Thyroid gland (tissue), 4 donors: Measurements from ENCODE around the gene UCN. TPM values are rescaled to one million over a fixed set of nuclear protein-coding genes. Genes with fewer than 3 reads are reported as not detected.

Experiments
- DNase-seq, 2 donors: peaks; one replicate each; pipeline ENCODE4 v3.0.0-alpha.2; 2019
- H3K27ac ChIP-seq, 3 donors: fragments of 200-600 bp; sonication (generic); 1 replicate in 2 of 3; 2 replicates in 1 of 3; pipeline ENCODE4 v1.5.1; 2016 to 2019; ENCODE audit warnings: mild to moderate bottlenecking in 1 of 3, moderate library complexity in 1 of 3
- H3K27me3 ChIP-seq: fragments of 200-600 bp; sonication (generic); one replicate; pipeline ENCODE4 v1.5.1; 2019
- H3K36me3 ChIP-seq, 2 donors: fragments of 200-600 bp; sonication (generic); one replicate each; pipeline ENCODE4 v1.5.1; 2016 to 2019
- H3K4me1 ChIP-seq, 2 donors: fragments of 200-600 bp; sonication (generic); one replicate each; pipeline ENCODE4 v1.5.1; 2017 to 2019
- H3K4me3 ChIP-seq, 3 donors: fragments of 200-600 bp; sonication (generic); replicated peaks in 1 of 3; 1 replicate in 2 of 3; 2 replicates in 1 of 3; pipeline ENCODE4 v1.5.1; 2016; ENCODE audit warnings: mild to moderate bottlenecking in 1 of 3
- H3K9me3 ChIP-seq: fragments of 200-600 bp; sonication (generic); one replicate; pipeline ENCODE4 v1.5.1; 2017
- POLR2A ChIP-seq, 2 donors: fragments of 450-650 bp; IDR thresholded peaks; one replicate each; pipeline ENCODE4 v1.6.1; 2017; ENCODE audit warnings: antibody characterized with exemption in 2 of 2, mild to moderate bottlenecking in 2 of 2, moderate library complexity in 1 of 2
- WGBS, 2 donors: methylation state at CpG; one replicate each; pipeline ENCODE4 v1.1.5; 2017; 5-methylcytosine and 5-hydroxymethylcytosine counted together
- intact Hi-C: fragments of 100-400 bp; cut with DNase I; formaldehyde crosslinking; loops from one replicate; pipeline ENCODE4 v1.15.1; 2023
- total RNA-seq, 4 donors: library from RNA; depleted of rRNA; stranded (reverse); fragments of >200 nt; gene quantifications; one replicate each; pipeline ENCODE4 v1.2.3, GENCODE V29; 2016
- TF ChIP-seq, protein P1 (sequence below), 6 experiments: fragments of 200-600 bp in 3 of 6; fragments of 450-650 bp in 3 of 6; sonication (generic) in 3 of 6; IDR thresholded peaks; one replicate each; pipeline ENCODE4 v1.5.1; 2016 to 2019; ENCODE audit warnings: antibody characterized with exemption in 6 of 6, mild to moderate bottlenecking in 2 of 6, inconsistent platforms in 1 of 6, moderate library complexity in 1 of 6

The UCN gene
- total RNA-seq, 4 donors from 2014 or later: 1.1 to 2.5 (median 2.0) TPM

DNA sequence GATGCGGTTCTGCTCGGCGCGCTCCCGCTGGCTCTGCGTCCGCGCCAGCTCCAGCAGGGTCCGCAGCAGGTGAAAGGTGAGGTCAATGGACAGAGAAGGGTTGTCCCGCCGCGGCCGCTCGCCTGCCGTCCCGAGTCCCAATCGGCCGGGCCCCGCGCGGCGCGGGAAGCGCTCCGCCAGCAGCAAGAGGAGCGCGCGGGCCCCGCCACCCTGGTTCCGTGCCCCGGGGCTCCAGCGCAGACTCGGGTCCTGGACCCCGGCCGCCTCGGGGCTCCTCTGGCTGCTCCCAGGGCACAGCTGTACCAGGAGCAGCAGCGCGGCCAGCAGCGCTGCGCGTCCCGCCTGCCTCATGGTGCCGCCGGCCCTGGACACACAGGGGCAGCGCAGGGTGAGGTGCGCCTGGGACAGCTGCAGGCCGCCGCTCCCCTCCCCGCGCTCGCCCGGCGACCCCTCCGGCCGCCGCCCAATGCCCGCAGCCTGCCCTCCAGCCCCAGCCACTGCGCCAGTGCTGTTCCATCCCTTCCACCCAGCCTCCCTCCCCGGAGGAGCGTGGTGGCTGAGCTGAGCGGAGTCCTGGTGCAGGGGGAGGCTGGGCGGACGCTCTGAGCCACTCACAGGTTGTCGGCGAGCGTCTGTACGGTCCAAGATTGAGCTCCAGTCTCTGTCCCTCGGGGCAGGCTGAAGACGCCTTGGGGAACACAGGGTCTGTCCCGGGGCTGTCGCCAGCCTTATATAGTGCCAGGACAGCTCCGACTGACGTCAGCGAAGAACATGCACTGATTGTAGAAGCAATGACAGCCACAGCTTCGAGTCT lies 493 bp downstream of the UCN start:
- no peak overlapping the region for H3K4me3 ChIP-seq
- no peak for DNase-seq
- H3K27me3 ChIP-seq: peaks cover 18% of the 10 kb centered on the region
- TF ChIP-seq POLR2A (IDR thresholded peaks at IDR 0.05): no peak
- TF ChIP-seq, protein P1, sequence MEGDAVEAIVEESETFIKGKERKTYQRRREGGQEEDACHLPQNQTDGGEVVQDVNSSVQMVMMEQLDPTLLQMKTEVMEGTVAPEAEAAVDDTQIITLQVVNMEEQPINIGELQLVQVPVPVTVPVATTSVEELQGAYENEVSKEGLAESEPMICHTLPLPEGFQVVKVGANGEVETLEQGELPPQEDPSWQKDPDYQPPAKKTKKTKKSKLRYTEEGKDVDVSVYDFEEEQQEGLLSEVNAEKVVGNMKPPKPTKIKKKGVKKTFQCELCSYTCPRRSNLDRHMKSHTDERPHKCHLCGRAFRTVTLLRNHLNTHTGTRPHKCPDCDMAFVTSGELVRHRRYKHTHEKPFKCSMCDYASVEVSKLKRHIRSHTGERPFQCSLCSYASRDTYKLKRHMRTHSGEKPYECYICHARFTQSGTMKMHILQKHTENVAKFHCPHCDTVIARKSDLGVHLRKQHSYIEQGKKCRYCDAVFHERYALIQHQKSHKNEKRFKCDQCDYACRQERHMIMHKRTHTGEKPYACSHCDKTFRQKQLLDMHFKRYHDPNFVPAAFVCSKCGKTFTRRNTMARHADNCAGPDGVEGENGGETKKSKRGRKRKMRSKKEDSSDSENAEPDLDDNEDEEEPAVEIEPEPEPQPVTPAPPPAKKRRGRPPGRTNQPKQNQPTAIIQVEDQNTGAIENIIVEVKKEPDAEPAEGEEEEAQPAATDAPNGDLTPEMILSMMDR (IDR thresholded peaks at IDR 0.05): no peak
- no peak overlapping the region for H3K27ac ChIP-seq
- 8 to 10% methylated on average over 24 to 25 of the region's 75 CpGs for WGBS, 2 donors
- intact Hi-C loops: loop anchor here (10.0 kb wide), 1 partner anchor 213 kb away; no protein-coding TSS in a partner anchor
- no peaks in the 10 kb centered on the region for H3K36me3 ChIP-seq
- no peaks in the 10 kb centered on the region for H3K9me3 ChIP-seq
- H3K4me1 ChIP-seq: peaks cover 6 to 27% of the 10 kb centered on the region in 2 donors

DNA sequence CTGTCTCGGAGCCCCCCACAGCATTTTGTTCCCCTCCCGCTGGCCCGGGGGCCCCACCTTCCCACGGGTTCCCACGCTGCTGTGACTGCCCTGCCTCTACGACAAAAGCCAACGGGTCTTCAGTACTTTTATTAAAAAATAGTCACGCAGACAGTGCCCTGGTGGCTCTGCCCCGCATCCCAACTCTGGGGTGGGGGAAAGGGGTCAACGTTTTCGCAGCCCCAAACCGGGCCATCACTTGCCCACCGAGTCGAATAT lies 1.0 kb downstream of the UCN start:
- no peaks in the 10 kb centered on the region for H3K9me3 ChIP-seq
- peaks cover 6 to 27% of the 10 kb centered on the region in 2 donors for H3K4me1 ChIP-seq
- peaks cover 18% of the 10 kb centered on the region for H3K27me3 ChIP-seq
- no peak for TF ChIP-seq POLR2A (IDR thresholded peaks at IDR 0.05)
- TF ChIP-seq, protein P1 (IDR thresholded peaks at IDR 0.05): no peak
- H3K27ac ChIP-seq: no peak overlapping the region
- H3K4me3 ChIP-seq: no peak overlapping the region
- 13% methylated on average over 7 of the region's 14 CpGs; no CpG with 5 or more reads in 1 of the 2 donors for WGBS, 2 donors
- no peak for DNase-seq
- intact Hi-C loops: loop anchor here (10.0 kb wide), 1 partner anchor 212 kb away; no protein-coding TSS in a partner anchor
- H3K36me3 ChIP-seq: no peaks in the 10 kb centered on the region

DNA sequence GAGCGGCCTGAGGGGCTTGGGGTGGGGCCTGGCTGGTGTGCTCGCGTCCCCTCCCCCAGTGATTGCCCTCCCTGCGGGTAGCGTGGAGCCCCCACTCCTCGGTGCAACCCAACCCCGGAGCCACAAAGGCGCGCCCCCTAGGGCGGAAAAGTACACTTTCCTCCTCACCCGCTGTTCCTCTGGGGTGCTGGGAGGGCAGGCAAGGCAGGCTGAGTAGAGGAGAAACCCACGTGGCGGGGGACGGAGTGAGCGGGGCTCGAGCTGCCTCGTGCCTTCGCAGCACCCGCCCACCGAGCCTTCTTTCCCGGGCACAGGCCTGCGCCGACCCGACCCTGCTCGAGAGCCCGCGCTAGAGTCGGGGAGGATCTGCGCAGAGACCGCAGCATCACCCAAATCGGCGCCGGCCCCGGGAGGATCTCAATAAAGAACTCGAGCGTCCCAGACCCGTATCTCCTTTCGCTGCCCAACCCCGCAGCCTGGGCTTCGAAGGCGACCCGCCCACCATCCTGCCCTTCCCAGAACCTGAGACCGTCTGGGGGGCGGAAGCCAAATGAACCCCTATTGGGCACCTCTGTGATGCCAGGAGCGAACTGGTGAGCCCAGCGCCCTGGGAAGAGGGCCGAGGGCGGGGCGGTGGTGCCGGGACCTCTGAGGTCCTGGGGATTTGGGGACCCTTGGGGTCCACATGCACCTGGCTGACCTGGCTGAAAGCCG lies 1.5 kb downstream of the UCN start:
- Histone ChIP-seq H3K4me1 (peaks cover 6 to 27% of the 10 kb centered on the region in 2 donors), H3K27me3 (peaks cover 18% of the 10 kb centered on the region), H3K9me3 (no peaks in the 10 kb centered on the region), H3K36me3 (no peaks in the 10 kb centered on the region), H3K27ac (no peak overlapping the region), H3K4me3 (no peak overlapping the region)
- TF ChIP-seq, protein P1 (IDR thresholded peaks at IDR 0.05): no peak
- no peak for TF ChIP-seq POLR2A (IDR thresholded peaks at IDR 0.05)
- WGBS, 2 donors: 3 to 8% methylated on average over 18 to 25 of the region's 51 CpGs
- DNase-seq: no peak
- intact Hi-C loops: loop anchor here (10.0 kb wide), 1 partner anchor 212 kb away; no protein-coding TSS in a partner anchor

DNA sequence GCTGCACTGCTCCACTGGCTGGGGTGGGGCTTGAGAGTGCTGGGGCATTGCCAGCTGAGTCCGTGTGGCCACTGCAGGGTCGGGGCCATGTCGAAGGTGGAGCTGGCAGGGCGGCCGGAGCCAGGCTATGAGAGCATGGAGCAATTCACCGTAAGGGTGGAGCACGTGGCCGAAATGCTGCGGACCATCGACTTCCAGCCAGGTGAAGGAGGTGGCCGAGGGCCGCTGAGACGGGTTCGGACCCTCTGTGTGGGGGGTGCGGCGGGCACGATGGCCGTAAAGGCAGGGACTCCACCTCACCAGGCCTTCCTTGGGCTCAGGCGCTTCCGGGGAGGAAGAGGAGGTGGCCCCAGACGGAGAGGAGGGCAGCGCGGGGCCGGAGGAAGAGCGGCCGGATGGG lies 2.1 kb downstream of the UCN start:
- TF ChIP-seq, protein P1 (IDR thresholded peaks at IDR 0.05): no peak
- no peak for TF ChIP-seq POLR2A (IDR thresholded peaks at IDR 0.05)
- Histone ChIP-seq H3K4me3 (no peak overlapping the region), H3K27me3 (peaks cover 18% of the 10 kb centered on the region), H3K27ac (no peak overlapping the region), H3K4me1 (peaks cover 6 to 27% of the 10 kb centered on the region in 2 donors), H3K36me3 (no peaks in the 10 kb centered on the region), H3K9me3 (no peaks in the 10 kb centered on the region)
- DNase-seq: peak; percentile 22 to 28
- intact Hi-C loops: loop anchor here (10.0 kb wide), 1 partner anchor 211 kb away; no protein-coding TSS in a partner anchor
- 28 to 35% methylated on average over 11 to 15 of the region's 26 CpGs for WGBS, 2 donors

DNA sequence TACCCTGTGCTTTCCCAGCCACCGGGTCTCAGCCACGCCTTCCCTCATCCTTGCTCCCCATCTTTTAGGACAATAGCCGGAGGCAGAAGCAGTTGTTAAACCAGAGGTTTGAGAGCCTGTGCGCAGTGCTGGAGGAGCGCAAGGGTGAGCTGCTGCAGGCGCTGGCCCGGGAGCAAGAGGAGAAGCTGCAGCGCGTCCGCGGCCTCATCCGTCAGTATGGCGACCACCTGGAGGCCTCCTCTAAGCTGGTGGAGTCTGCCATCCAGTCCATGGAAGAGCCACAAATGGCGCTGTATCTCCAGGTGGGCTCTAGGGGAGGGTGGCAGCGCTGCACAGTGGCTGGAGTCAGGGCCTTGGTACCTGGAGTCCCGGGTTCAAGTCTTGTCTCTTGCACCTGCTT lies 2.7 kb downstream of the UCN start:
- Histone ChIP-seq H3K4me3 (no peak overlapping the region), H3K9me3 (no peaks in the 10 kb centered on the region), H3K27me3 (peaks cover 18% of the 10 kb centered on the region), H3K4me1 (peaks cover 6 to 27% of the 10 kb centered on the region in 2 donors), H3K27ac (no peak overlapping the region), H3K36me3 (no peaks in the 10 kb centered on the region)
- DNase-seq: no peak
- intact Hi-C loops: loop anchor here (10.0 kb wide), 1 partner anchor 211 kb away; no protein-coding TSS in a partner anchor
- TF ChIP-seq, protein P1 (IDR thresholded peaks at IDR 0.05): no peak
- no peak for TF ChIP-seq POLR2A (IDR thresholded peaks at IDR 0.05)
- 89 to 90% methylated on average over 8 to 15 of the region's 16 CpGs for WGBS, 2 donors
